ENCODE measurements around the gene SPTBN4. TPM values are rescaled to one million over a fixed set of nuclear protein-coding genes. Genes with fewer than 3 reads are reported as not detected.

SPTBN4 gene
- total and polyA plus RNA-seq, 4 donors = 0.58 to 0.80 (median 0.72) TPM

GRCh38 chr19:40464059-40465024, 2.5 kb upstream of the SPTBN4 start:
- peak overlapping the region; percentile 69 for H3K4me3 ChIP-seq
- ATAC-seq (ENCODE audit: insufficient read depth, low FRiP score) = peak; percentile 9
- peaks cover 4 to 19% (median 12%) of the 10 kb centered on the region in 3 donors for H3K27me3 ChIP-seq (ENCODE audit: control insufficient read depth in 3 of 3, insufficient read depth in 3 of 3, low read length in 2 of 3)
- no peaks in the 10 kb centered on the region for H3K36me3 ChIP-seq (ENCODE audit: control insufficient read depth in 4 of 4, insufficient read depth in 4 of 4, low read length in 4 of 4)
- TF ChIP-seq CTCF (IDR thresholded peaks at IDR 0.05; ENCODE audit: control extremely low read depth, extremely low read depth) = peak; percentile 70
- peak overlapping the region; percentile 82 to 91 for H3K27ac ChIP-seq (ENCODE audit: low read depth in 1 of 2, low read length in 1 of 2)
- DNase-seq = peak; percentile 86 to 87 (median 87)
- WGBS, 2 donors = 21 to 22% methylated on average over 11 of the region's 11 CpGs
- no peaks in the 10 kb centered on the region for H3K9me3 ChIP-seq (ENCODE audit: control insufficient read depth in 4 of 4, insufficient read depth in 3 of 4, low read length in 3 of 4)
- H3K9ac ChIP-seq (ENCODE audit: insufficient read depth in 1 of 2, low read length in 2 of 2) = peak overlapping the region in 1 of 2 donors; percentile 43
- H3K4me1 ChIP-seq (ENCODE audit: control insufficient read depth in 5 of 5, insufficient read depth in 5 of 5, low read length in 5 of 5) = peaks cover 5 to 19% (median 14%) of the 10 kb centered on the region in 5 donors

- ATAC-seq (ENCODE audit: insufficient read depth, low FRiP score) = peak; percentile 5
- Histone ChIP-seq H3K4me1 (ENCODE audit: control insufficient read depth in 5 of 5, insufficient read depth in 5 of 5, low read length in 5 of 5) (peaks cover 5 to 19% (median 14%) of the 10 kb centered on the region in 5 donors), H3K9ac (ENCODE audit: insufficient read depth in 1 of 2, low read length in 2 of 2) (peak overlapping the region in 1 of 2 donors; percentile 43), H3K27me3 (ENCODE audit: control insufficient read depth in 3 of 3, insufficient read depth in 3 of 3, low read length in 2 of 3) (peaks cover 4 to 19% (median 12%) of the 10 kb centered on the region in 3 donors), H3K9me3 (ENCODE audit: control insufficient read depth in 4 of 4, insufficient read depth in 3 of 4, low read length in 3 of 4) (no peaks in the 10 kb centered on the region), H3K27ac (ENCODE audit: low read depth in 1 of 2, low read length in 1 of 2) (peak overlapping the region; percentile 82 to 91), H3K4me3 (peak overlapping the region; percentile 69), H3K36me3 (ENCODE audit: control insufficient read depth in 4 of 4, insufficient read depth in 4 of 4, low read length in 4 of 4) (no peaks in the 10 kb centered on the region)
- no peak for TF ChIP-seq CTCF (IDR thresholded peaks at IDR 0.05; ENCODE audit: control extremely low read depth, extremely low read depth)
- WGBS, 2 donors = 9 to 14% methylated on average over 11 of the region's 11 CpGs
- peak in 2 of 3 donors; percentile 18 to 60 for DNase-seq
Observed at GRCh38 chr19:40465025-40465556, 1.7 kb upstream of the SPTBN4 start.

- WGBS, 2 donors = 0 to 1% methylated on average over 47 to 54 of the region's 54 CpGs
- Histone ChIP-seq H3K4me3 (peak within 1 kb of the TSS; percentile 69), H3K36me3 (ENCODE audit: control insufficient read depth in 4 of 4, insufficient read depth in 4 of 4, low read length in 4 of 4) (no peaks in the 10 kb centered on the region), H3K9ac (ENCODE audit: insufficient read depth in 1 of 2, low read length in 2 of 2) (peak within 1 kb of the TSS in 1 of 2 donors; percentile 65), H3K9me3 (ENCODE audit: control insufficient read depth in 4 of 4, insufficient read depth in 3 of 4, low read length in 3 of 4) (no peaks in the 10 kb centered on the region), H3K27ac (ENCODE audit: low read depth in 1 of 2, low read length in 1 of 2) (peak within 1 kb of the TSS; percentile 82 to 91), H3K27me3 (ENCODE audit: control insufficient read depth in 3 of 3, insufficient read depth in 3 of 3, low read length in 2 of 3) (peaks cover 4 to 19% (median 12%) of the 10 kb centered on the region in 3 donors), H3K4me1 (ENCODE audit: control insufficient read depth in 5 of 5, insufficient read depth in 5 of 5, low read length in 5 of 5) (peaks cover 5 to 19% (median 14%) of the 10 kb centered on the region in 5 donors)
- no peak for TF ChIP-seq CTCF (IDR thresholded peaks at IDR 0.05; ENCODE audit: control extremely low read depth, extremely low read depth)
- DNase-seq (peak; percentile 99 to 100 (median 99)), ATAC-seq (ENCODE audit: insufficient read depth, low FRiP score) (peak; percentile 96)
Observed at GRCh38 chr19:40465557-40466218, 1.1 kb upstream of the SPTBN4 start, which contains the start of gene BLVRB. BLVRB (minus strand) TSS chr19:40465745; CDS start chr19:40465688, 57 bp downstream.
